ENCODE results near the gene BICD1. TPM values are rescaled to one million over a fixed set of nuclear protein-coding genes. Genes with fewer than 3 reads are reported as not detected.
A peak's percentile ranks its signal among the peaks of the same experiment; 100 is the strongest.

Gene BICD1
- total and polyA plus RNA-seq, 2 donors (not counting 1 experiment from before 2014, with no cell fraction given) = 15.2 to 93.5 TPM

DNA sequence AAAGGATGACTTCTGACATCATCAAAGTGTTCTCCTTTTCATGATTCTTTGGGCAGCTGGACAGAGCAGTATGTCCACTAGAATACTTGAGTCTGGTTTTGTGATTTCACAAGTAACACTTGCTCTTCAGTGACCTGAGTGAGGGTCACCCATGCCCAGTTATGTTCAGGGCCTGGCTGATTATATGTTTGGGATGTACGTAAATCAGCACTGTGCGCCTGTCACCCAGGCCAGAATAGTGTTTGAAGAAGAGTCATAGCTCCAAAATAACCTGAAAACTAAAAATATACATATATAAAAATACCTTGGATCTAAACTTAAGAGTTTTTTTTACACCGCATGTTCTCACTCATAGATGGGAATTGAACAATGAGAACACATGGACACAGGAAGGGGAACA is 3.8 kb downstream of the BICD1 start:
- H3K9me3 ChIP-seq (ENCODE audit: control extremely low read depth in 1 of 3, control insufficient read depth in 2 of 3, insufficient read depth in 1 of 3, low read length in 2 of 3) = no peaks in the 10 kb centered on the region
- Mint-ChIP-seq H3K27ac (no peak overlapping the region), H3K4me1 (peaks cover 42% of the 10 kb centered on the region), H3K9me3 (ENCODE audit: insufficient read depth) (no peaks in the 10 kb centered on the region), H3K4me3 (peak overlapping the region; percentile 6), H3K27me3 (no peaks in the 10 kb centered on the region)
- WGBS (ENCODE audit: insufficient coverage) = no CpG with 5 or more reads among the region's 3 CpGs
- intact Hi-C loops (cut with micrococcal nuclease) = no loop called here
- H3K4me2 ChIP-seq (replicated peaks; ENCODE audit: low read depth, low read length, poor library complexity, severe bottlenecking) = no peak overlapping the region
- DNase-seq (no peak), ATAC-seq (ENCODE audit: low read depth) (no peak)
- H3K4me3 ChIP-seq (ENCODE audit: control extremely low read depth in 1 of 5, extremely low read depth in 1 of 5, insufficient read depth in 1 of 5, low read depth in 2 of 5, low read length in 4 of 5) = no peak overlapping the region
- no peak overlapping the region for H3K9ac ChIP-seq (ENCODE audit: low read length)
- peaks cover 19 to 20% of the 10 kb centered on the region in 2 donors for H3K4me1 ChIP-seq (ENCODE audit: control insufficient read depth in 2 of 2, insufficient read depth in 2 of 2, low read length in 2 of 2)
- no peak overlapping the region for H2AFZ ChIP-seq (ENCODE audit: insufficient read depth, low read depth, low read length, poor library complexity, severe bottlenecking)
- ChIA-PET CTCF (interaction anchor here (1.1 to 1.2 kb wide), 2 partner anchors 49 to 202 kb away, joined by 3 to 4 read pairs; no protein-coding TSS in a partner anchor), POLR2A (interaction anchor here (0.6 kb wide), 1 partner anchor 22 kb away, joined by 4 read pairs; no protein-coding TSS in a partner anchor)
- no peaks in the 10 kb centered on the region for H4K20me1 ChIP-seq (ENCODE audit: control insufficient read depth, insufficient read depth, low read length, poor library complexity, severe bottlenecking)
- no peaks in the 10 kb centered on the region for H3K36me3 ChIP-seq (replicated peaks in 1 of 2; ENCODE audit: control extremely low read depth in 1 of 2, control insufficient read depth in 1 of 2, extremely low read depth in 1 of 2, insufficient read depth in 2 of 2, low read length in 1 of 2)
- no peak for TF ChIP-seq CTCF (IDR thresholded peaks at IDR 0.05)
- no peak for TF ChIP-seq EZH2 (IDR thresholded peaks at IDR 0.05; ENCODE audit: borderline replicate concordance, insufficient read depth, low read depth, low read length, poor library complexity, severe bottlenecking)
- H3K27me3 ChIP-seq (replicated peaks in 1 of 4; ENCODE audit: control extremely low read depth in 1 of 4, control insufficient read depth in 3 of 4, insufficient read depth in 4 of 4, low read length in 3 of 4) = no peaks in the 10 kb centered on the region
- H3K79me2 ChIP-seq (ENCODE audit: control insufficient read depth, insufficient read depth, low read length) = peaks cover 60% of the 10 kb centered on the region
- H3K27ac ChIP-seq (ENCODE audit: low read length in 2 of 2) = no peak overlapping the region

DNA sequence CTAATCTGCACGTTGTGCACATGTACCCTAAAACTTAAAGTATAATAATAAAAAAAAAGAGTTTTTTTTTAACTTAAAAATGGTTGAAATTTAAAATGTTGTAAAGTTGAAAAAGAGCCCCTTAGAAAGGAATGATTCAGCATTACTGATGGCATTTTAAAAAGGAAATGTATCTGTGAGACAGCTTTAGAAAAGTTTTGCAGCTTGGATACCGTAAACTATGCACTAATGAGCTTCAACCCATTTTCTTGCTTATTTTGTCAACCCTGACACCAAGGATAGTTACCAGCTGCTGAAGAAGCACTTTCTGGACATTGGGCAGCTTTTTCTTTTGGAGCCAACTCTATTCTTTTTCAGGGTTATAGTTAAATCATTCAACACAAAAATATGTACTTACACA is 4.3 kb downstream of the BICD1 start:
- no peak overlapping the region for H2AFZ ChIP-seq (ENCODE audit: insufficient read depth, low read depth, low read length, poor library complexity, severe bottlenecking)
- H3K27ac Mint-ChIP-seq = no peak overlapping the region
- H3K9ac ChIP-seq (ENCODE audit: low read length) = no peak overlapping the region
- ChIA-PET POLR2A (interaction anchor here (0.6 kb wide), 1 partner anchor 21 kb away, joined by 4 read pairs; no protein-coding TSS in a partner anchor), CTCF (interaction anchor here (1.1 to 1.2 kb wide), 2 partner anchors 50 to 201 kb away, joined by 3 to 4 read pairs; no protein-coding TSS in a partner anchor)
- H4K20me1 ChIP-seq (ENCODE audit: control insufficient read depth, insufficient read depth, low read length, poor library complexity, severe bottlenecking) = no peaks in the 10 kb centered on the region
- no peak overlapping the region for H3K4me3 ChIP-seq (ENCODE audit: control extremely low read depth in 1 of 5, extremely low read depth in 1 of 5, insufficient read depth in 1 of 5, low read depth in 2 of 5, low read length in 4 of 5)
- intact Hi-C loops (cut with micrococcal nuclease) = no loop called here
- no peaks in the 10 kb centered on the region for H3K27me3 ChIP-seq (replicated peaks in 1 of 4; ENCODE audit: control extremely low read depth in 1 of 4, control insufficient read depth in 3 of 4, insufficient read depth in 4 of 4, low read length in 3 of 4)
- TF ChIP-seq EZH2 (IDR thresholded peaks at IDR 0.05; ENCODE audit: borderline replicate concordance, insufficient read depth, low read depth, low read length, poor library complexity, severe bottlenecking) = no peak
- TF ChIP-seq CTCF (IDR thresholded peaks at IDR 0.05) = no peak
- H3K79me2 ChIP-seq (ENCODE audit: control insufficient read depth, insufficient read depth, low read length) = peaks cover 63% of the 10 kb centered on the region
- peaks cover 46% of the 10 kb centered on the region for H3K4me1 Mint-ChIP-seq
- ATAC-seq (ENCODE audit: low read depth) (no peak), DNase-seq (no peak)
- no peak overlapping the region for H3K4me2 ChIP-seq (replicated peaks; ENCODE audit: low read depth, low read length, poor library complexity, severe bottlenecking)
- H3K4me1 ChIP-seq (ENCODE audit: control insufficient read depth in 2 of 2, insufficient read depth in 2 of 2, low read length in 2 of 2) = peaks cover 19 to 20% of the 10 kb centered on the region in 2 donors
- H3K9me3 Mint-ChIP-seq (ENCODE audit: insufficient read depth) = no peaks in the 10 kb centered on the region
- H3K27ac ChIP-seq (ENCODE audit: low read length in 2 of 2) = no peak overlapping the region
- H3K4me3 Mint-ChIP-seq = no peak overlapping the region
- H3K9me3 ChIP-seq (ENCODE audit: control extremely low read depth in 1 of 3, control insufficient read depth in 2 of 3, insufficient read depth in 1 of 3, low read length in 2 of 3) = no peaks in the 10 kb centered on the region
- H3K27me3 Mint-ChIP-seq = no peaks in the 10 kb centered on the region
- H3K36me3 ChIP-seq (replicated peaks in 1 of 2; ENCODE audit: control extremely low read depth in 1 of 2, control insufficient read depth in 1 of 2, extremely low read depth in 1 of 2, insufficient read depth in 2 of 2, low read length in 1 of 2) = no peaks in the 10 kb centered on the region
- WGBS (ENCODE audit: insufficient coverage) = 83% methylated on average over 1 of the region's 2 CpGs
